ENCODE results near the gene UCP1. TPM values are rescaled to one million over a fixed set of nuclear protein-coding genes. Genes with fewer than 3 reads are reported as not detected.
"Not testable (repeated sequence)": the region's sequence is repeated elsewhere in the genome, so short reads cannot be mapped to it uniquely, and the experiment has no call there.

UCP1 gene
- total RNA-seq, 1 donor from 2014 or later, result 0.34 TPM

GRCh38 chr4:140515423-140515822, 53.3 kb downstream of the UCP1 start:
- H3K4me3 Mint-ChIP-seq (ENCODE audit: unreplicated experiment), result no peak overlapping the region
- Histone ChIP-seq H3K4me2 (ENCODE audit: low read length) (no peak overlapping the region), H3K27ac (ENCODE audit: low read depth, low read length) (no peak overlapping the region), H3K9me3 (ENCODE audit: insufficient read depth, low read depth, low read length) (no peaks in the 10 kb centered on the region), H3K36me3 (ENCODE audit: insufficient read depth, low read length) (no peaks in the 10 kb centered on the region), H3K4me3 (ENCODE audit: insufficient read depth, low read depth, low read length) (no peak overlapping the region), H3K27me3 (ENCODE audit: insufficient read depth, low read length) (no peaks in the 10 kb centered on the region), H3K4me1 (ENCODE audit: insufficient read depth, low read length) (no peaks in the 10 kb centered on the region), H2AFZ (ENCODE audit: low read depth, low read length) (no peak overlapping the region), H3K9ac (ENCODE audit: low read length) (no peak overlapping the region), H4K20me1 (ENCODE audit: insufficient read depth, low read length) (no peaks in the 10 kb centered on the region), H3K79me2 (ENCODE audit: insufficient read depth, low read length) (no peaks in the 10 kb centered on the region)
- DNase-seq (ENCODE audit: low read depth) (no peak), FAIRE-seq (no peak)
- TF ChIP-seq, protein P1, sequence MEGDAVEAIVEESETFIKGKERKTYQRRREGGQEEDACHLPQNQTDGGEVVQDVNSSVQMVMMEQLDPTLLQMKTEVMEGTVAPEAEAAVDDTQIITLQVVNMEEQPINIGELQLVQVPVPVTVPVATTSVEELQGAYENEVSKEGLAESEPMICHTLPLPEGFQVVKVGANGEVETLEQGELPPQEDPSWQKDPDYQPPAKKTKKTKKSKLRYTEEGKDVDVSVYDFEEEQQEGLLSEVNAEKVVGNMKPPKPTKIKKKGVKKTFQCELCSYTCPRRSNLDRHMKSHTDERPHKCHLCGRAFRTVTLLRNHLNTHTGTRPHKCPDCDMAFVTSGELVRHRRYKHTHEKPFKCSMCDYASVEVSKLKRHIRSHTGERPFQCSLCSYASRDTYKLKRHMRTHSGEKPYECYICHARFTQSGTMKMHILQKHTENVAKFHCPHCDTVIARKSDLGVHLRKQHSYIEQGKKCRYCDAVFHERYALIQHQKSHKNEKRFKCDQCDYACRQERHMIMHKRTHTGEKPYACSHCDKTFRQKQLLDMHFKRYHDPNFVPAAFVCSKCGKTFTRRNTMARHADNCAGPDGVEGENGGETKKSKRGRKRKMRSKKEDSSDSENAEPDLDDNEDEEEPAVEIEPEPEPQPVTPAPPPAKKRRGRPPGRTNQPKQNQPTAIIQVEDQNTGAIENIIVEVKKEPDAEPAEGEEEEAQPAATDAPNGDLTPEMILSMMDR (IDR thresholded peaks at IDR 0.05; ENCODE audit: insufficient read depth, low read depth, low read length), result no peak
- no peak for TF ChIP-seq EZH2 (IDR thresholded peaks at IDR 0.05; ENCODE audit: insufficient read depth, low read length)
- H3K4me1 Mint-ChIP-seq (ENCODE audit: low read depth, unreplicated experiment), result no peaks in the 10 kb centered on the region
- H3K27me3 Mint-ChIP-seq (ENCODE audit: low read depth, unreplicated experiment), result peaks cover 4% of the 10 kb centered on the region
- H3K27ac Mint-ChIP-seq (ENCODE audit: unreplicated experiment), result no peak overlapping the region
- H3K36me3 Mint-ChIP-seq (ENCODE audit: low read depth, unreplicated experiment), result no peaks in the 10 kb centered on the region
- H3K9me3 Mint-ChIP-seq (ENCODE audit: unreplicated experiment), result peaks cover 11% of the 10 kb centered on the region

DNA sequence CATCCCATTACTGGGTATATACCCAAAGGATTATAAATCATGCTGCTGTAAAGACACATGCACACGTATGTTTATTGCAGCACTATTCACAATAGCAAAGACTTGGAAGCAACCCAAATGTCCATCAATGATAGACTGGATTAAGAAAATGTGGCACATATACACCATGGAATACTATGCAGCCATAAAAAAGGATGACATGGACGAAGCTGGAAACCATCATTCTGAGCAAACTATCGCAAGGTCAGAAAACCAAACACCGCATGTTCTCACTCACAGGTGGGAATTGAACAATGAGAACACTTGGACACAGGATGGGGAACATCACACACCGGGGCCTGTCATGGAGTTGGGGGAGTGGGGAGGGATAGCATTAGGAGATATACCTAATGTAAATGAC, 55.0 kb downstream of the UCP1 start:
- H3K79me2 ChIP-seq (ENCODE audit: insufficient read depth, low read length); H3K9me3 ChIP-seq (ENCODE audit: insufficient read depth, low read depth, low read length); H3K27ac Mint-ChIP-seq (ENCODE audit: unreplicated experiment); DNase-seq (ENCODE audit: low read depth); H3K4me2 ChIP-seq (ENCODE audit: low read length); FAIRE-seq; H3K4me3 ChIP-seq (ENCODE audit: insufficient read depth, low read depth, low read length); H3K36me3 ChIP-seq (ENCODE audit: insufficient read depth, low read length); H3K27me3 ChIP-seq (ENCODE audit: insufficient read depth, low read length); H3K36me3 Mint-ChIP-seq (ENCODE audit: low read depth, unreplicated experiment); H3K4me1 Mint-ChIP-seq (ENCODE audit: low read depth, unreplicated experiment); H2AFZ ChIP-seq (ENCODE audit: low read depth, low read length); H4K20me1 ChIP-seq (ENCODE audit: insufficient read depth, low read length); H3K4me1 ChIP-seq (ENCODE audit: insufficient read depth, low read length); H3K4me3 Mint-ChIP-seq (ENCODE audit: unreplicated experiment); H3K9ac ChIP-seq (ENCODE audit: low read length); H3K27me3 Mint-ChIP-seq (ENCODE audit: low read depth, unreplicated experiment); H3K27ac ChIP-seq (ENCODE audit: low read depth, low read length): not testable (repeated sequence)
- H3K9me3 Mint-ChIP-seq (ENCODE audit: unreplicated experiment), result peaks cover 20% of the 10 kb centered on the region

Other genes starting within 250 kb of the UCP1 start
- gene SCOC, start 195.3 kb downstream of the UCP1 start, total RNA-seq, result 59.1 and 60.8 TPM in 2 replicates
- gene CLGN, start 141.3 kb downstream of the UCP1 start, total RNA-seq, result 1.1 and 1.6 TPM in 2 replicates
- gene MGAT4D, start 70.7 kb downstream of the UCP1 start, total RNA-seq, result not detected in 2 replicates
- 32.8 and 35.2 TPM in 2 replicates for gene ELMOD2, start 44.8 kb downstream of the UCP1 start, total RNA-seq
- 29.6 and 31.6 TPM in 2 replicates for gene TBC1D9, start 187.4 kb upstream of the UCP1 start, total RNA-seq

All from astrocyte (in vitro differentiated cells and primary cell).